HUES6 (cell line): ENCODE data around the gene JADE3.
A peak's percentile ranks its signal among the peaks of the same experiment; 100 is the strongest.
"Not testable (repeated sequence)": the region's sequence is repeated elsewhere in the genome, so short reads cannot be mapped to it uniquely, and the experiment has no call there.

Experiments used
- H3K27ac ChIP-seq: 2 replicates; pipeline ENCODE4 v1.7.0; 2013; ENCODE audit warnings: low read depth, mild to moderate bottlenecking, low read length, inconsistent platforms
- H3K27me3 ChIP-seq: 2 replicates; pipeline ENCODE4 v1.6.1; 2013; ENCODE audit warnings: low read length; ENCODE audit not compliant: control insufficient read depth, insufficient read depth
- H3K36me3 ChIP-seq: 2 replicates; pipeline ENCODE4 v1.6.1; 2013; ENCODE audit warnings: low read length; ENCODE audit not compliant: control insufficient read depth, insufficient read depth
- H3K4me1 ChIP-seq: 2 replicates; pipeline ENCODE4 v1.6.1; 2013; ENCODE audit warnings: low read length; ENCODE audit not compliant: control insufficient read depth, insufficient read depth
- H3K4me3 ChIP-seq: 2 replicates; pipeline ENCODE4 v1.5.1; 2013; ENCODE audit warnings: low read depth, low read length
- H3K9ac ChIP-seq: one replicate; pipeline ENCODE4 v1.6.1; 2013; ENCODE audit warnings: mild to moderate bottlenecking, low read length
- H3K9me3 ChIP-seq: 2 replicates; pipeline ENCODE4 v1.6.1; 2013; ENCODE audit warnings: low read depth, low read length; ENCODE audit not compliant: control insufficient read depth, insufficient read depth

JADE3 gene

DNA sequence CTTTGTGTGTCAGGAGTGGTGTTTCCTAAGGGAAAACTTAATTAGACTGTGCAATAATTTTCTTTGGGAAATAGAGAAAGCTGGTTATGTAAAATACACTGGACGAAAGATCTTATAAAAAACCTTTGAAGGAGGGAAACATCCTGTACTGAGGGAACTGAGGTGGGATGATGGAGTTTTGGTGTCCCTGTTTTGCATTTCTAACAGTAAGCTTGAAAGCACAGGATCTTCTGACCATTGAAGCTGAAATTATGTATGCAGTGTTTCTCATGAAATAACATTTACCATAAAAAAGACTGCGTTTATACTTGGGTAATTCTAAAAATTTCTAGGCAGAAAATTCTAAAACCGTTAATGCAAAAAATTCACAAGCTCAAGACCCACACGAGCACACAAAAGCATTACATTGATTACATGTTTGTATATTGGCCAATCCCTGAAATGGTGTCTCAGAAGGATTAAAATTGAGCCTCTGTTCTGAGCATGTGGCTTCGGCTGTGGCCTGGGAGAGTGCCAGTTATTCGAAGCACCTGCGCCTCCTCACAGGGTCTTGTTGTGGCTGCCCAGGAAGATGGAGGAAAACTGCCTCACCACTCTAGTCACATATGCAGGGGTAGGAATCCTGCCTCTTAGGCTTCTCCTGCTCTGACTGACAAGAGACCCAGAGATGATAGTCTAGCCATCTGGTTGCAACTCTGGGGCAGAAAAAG is 49.5 kb downstream of the JADE3 start:
- H3K27ac ChIP-seq = no peak overlapping the region
- H3K4me1 ChIP-seq = peaks cover 59% of the 10 kb centered on the region
- H3K9ac ChIP-seq = no peak overlapping the region
- H3K27me3 ChIP-seq = no peaks in the 10 kb centered on the region
- no peak overlapping the region for H3K4me3 ChIP-seq
- H3K36me3 ChIP-seq = no peaks in the 10 kb centered on the region
- H3K9me3 ChIP-seq = no peaks in the 10 kb centered on the region

DNA sequence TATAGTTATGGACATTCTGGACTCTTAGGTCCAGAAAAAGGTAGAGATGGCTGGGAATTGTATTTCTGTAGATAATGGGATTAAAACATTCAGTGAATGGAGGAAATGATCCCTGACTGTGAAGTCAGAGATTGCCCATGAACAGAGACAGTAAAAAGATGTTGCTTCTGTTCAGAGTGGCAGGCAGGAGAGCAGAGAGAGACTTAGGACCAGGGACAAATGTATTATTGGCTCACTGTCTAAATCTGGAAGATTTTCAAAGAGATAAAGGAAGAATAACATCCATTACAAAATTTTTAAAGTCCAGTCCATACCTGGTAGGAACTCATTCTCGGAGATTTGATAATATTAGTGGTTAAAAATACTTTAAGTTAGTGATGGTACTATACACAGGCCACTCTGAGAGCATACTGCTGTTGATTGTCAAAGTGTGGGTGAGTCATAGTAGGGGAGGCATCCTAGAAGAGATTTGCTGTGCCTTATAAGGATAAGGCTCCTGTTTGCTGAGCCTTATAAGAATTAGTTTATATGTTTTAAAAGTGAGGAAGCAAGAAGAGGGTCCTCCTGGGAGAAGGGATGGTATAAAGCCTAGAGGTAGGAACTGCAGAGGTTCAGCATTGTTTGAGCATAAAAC is 53.0 kb downstream of the JADE3 start:
- no peak overlapping the region for H3K9ac ChIP-seq
- H3K27ac ChIP-seq = peak overlapping the region; percentile 25; the same call in 1 of the 2 replicates
- no peaks in the 10 kb centered on the region for H3K9me3 ChIP-seq
- H3K36me3 ChIP-seq = no peaks in the 10 kb centered on the region
- H3K4me1 ChIP-seq = peaks cover 66% of the 10 kb centered on the region
- no peaks in the 10 kb centered on the region for H3K27me3 ChIP-seq
- no peak overlapping the region for H3K4me3 ChIP-seq

DNA sequence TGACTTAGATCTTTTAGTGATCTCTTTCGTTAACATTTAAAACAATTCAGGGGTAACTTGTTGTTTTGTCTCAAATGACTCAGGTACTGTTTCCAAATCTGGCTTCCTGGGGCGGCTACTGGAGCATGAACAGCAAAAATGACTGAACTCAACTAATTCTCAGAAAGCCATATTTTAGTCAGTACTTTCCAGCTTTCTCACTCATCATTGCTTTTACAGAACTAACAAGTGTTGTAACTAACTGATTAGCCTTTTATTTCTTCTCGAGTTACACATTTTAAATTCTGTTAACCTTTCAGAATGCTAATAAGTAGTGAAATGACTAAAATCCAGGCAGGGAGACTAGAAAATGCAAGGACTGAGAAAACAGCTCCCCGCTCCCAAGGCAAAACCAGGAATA is 55.3 kb downstream of the JADE3 start:
- Histone ChIP-seq H3K4me3 (no peak overlapping the region), H3K27ac (0 out of 2 replicates have a peak overlapping the region, but pooled peaks have one; percentile 40), H3K36me3 (no peaks in the 10 kb centered on the region), H3K27me3 (no peaks in the 10 kb centered on the region), H3K4me1 (peaks cover 47% of the 10 kb centered on the region), H3K9me3 (no peaks in the 10 kb centered on the region), H3K9ac (no peak overlapping the region)

DNA sequence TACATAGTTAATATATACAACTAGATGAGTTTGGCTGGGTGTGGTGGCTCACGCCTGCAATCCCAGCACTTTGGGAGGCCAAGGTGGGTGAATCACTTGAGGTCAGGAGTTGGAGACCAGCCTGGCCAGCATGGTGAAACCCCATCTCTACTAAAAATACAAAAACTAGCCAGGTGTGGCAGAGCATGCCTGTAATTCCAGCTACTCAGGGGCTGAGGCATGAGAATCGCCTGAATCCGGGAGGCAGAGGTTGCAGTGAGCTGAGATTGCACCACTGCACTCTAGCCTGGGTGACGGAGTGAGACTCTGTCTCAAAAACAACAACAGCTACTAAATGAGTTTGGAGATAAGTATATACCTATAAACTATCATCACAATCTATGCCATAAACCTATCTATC is 64.8 kb downstream of the JADE3 start:
- H3K9ac ChIP-seq = not testable (repeated sequence)

DNA sequence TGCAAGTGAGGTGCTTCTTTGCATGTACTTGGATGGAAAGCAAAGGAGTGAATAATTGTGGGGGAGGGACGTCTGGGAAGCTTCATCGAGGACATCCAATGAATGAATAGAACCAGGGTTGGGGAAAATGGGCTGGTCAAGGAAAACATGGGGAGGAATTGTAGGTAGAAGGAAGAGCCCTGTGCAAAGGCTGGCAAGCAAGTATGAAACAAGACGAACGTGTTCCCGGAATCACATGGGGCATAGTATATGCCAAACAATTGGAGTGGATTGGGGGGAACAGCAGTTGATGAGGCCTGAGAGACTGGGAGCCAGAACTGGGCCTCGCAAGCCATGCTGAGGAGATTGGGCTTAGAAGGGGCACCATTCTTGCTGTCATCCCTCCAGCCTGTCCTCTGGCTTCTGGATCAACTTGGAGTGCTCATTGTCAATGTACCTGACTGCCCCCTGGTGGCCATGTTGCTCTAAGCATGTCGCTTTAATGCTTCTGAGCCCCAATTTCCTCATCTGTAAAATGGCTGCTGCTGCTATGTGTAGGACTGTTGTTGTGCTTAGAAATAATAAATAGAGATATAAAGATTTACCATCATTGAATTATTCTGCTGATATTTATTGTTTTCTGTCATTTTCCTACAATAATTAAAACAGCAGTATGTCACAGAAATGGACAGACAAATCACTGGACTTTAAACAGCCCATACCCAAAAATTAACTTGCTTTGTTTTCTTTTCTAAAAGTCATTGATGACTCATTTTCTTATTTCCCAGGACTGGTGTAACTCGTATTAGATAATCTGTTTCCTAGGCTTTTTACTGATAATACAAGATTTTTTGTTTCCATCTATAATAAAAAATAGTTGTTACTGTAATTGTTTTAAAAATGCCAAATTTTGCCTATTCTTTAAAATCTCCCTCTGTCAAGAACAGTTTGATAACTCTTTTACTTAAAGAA is 66.4 kb downstream of the JADE3 start:
- Histone ChIP-seq H3K4me1 (peaks cover 10% of the 10 kb centered on the region; the same call in 1 of the 2 replicates), H3K4me3 (no peak overlapping the region), H3K9me3 (no peaks in the 10 kb centered on the region), H3K27me3 (no peaks in the 10 kb centered on the region), H3K9ac (no peak overlapping the region), H3K27ac (no peak overlapping the region), H3K36me3 (no peaks in the 10 kb centered on the region)

More for the DNA sequence above, 64.8 kb downstream of the JADE3 start:
- H3K4me1 ChIP-seq, H3K4me3 ChIP-seq, H3K27ac ChIP-seq, H3K27me3 ChIP-seq, H3K9me3 ChIP-seq, H3K36me3 ChIP-seq: not testable (repeated sequence)

DNA sequence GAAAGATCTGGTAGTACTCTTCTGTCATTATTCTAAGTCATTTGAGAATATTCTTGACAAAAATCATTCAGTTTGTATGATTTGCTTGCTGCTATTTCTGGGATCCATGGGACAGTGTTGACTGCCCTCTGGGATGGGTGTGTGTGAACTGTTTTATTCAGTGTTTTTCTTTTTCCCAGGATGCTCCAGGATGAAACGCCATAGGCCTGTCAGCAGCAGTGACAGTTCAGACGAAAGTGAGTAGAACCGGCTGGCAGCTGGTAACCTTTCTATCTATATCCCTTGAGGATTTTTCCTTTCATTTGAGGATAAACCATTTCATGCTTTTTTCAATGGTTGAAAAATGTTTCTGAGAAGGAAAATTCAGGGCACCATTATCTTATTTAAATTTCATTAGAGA is 72.5 kb downstream of the JADE3 start:
- Histone ChIP-seq H3K9ac (no peak overlapping the region), H3K9me3 (peaks cover 4% of the 10 kb centered on the region; the same call in 1 of the 2 replicates), H3K4me1 (peaks cover 2% of the 10 kb centered on the region; the same call in 1 of the 2 replicates), H3K27ac (no peak overlapping the region), H3K4me3 (no peak overlapping the region), H3K27me3 (no peaks in the 10 kb centered on the region), H3K36me3 (peaks cover 30% of the 10 kb centered on the region)

DNA sequence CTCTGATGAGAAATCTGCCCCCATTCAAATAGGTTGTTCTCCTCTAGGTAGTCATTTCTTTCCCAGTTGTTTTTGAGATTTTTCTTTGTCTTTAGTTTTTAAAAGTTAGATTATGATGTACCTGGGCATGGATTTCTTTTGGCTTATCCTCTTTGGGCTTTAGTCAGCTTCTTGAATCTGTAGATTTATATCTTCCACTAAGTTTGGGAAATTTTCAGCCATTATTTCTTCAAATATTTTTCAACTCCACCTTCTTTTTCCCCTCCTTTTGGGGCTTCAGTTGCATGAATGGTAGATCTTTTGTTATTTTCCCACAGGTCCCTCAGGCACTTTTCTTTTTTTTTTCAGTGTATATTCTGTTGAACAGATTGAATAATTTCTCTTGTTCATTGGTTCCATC is 77.3 kb downstream of the JADE3 start:
- Histone ChIP-seq H3K4me1 (peaks cover 14% of the 10 kb centered on the region), H3K9ac (no peak overlapping the region), H3K9me3 (peaks cover 7% of the 10 kb centered on the region; the same call in 1 of the 2 replicates), H3K27ac (no peak overlapping the region), H3K27me3 (no peaks in the 10 kb centered on the region), H3K36me3 (peaks cover 30% of the 10 kb centered on the region), H3K4me3 (no peak overlapping the region)

DNA sequence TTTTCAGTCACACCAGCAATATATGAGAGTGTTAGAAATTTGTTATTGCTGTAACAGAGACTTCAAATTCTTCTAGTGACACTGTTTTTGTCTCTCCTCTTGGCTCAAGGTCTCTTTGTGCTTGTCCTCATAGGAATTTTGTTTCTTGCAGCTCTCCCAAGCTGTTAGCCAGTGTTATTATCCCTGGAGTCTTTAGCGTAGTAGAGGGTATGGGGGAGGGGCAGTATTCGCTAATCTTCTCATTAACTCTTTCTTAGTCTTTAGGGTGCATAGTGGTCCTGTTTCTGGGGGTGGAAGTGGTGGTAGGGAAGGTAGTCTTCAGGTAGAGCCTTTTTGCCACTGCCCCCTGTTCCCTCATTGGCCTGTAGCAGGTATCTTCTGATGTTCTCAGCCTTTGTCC is 79.4 kb downstream of the JADE3 start:
- H3K4me1 ChIP-seq = peaks cover 14% of the 10 kb centered on the region
- peaks cover 18% of the 10 kb centered on the region for H3K36me3 ChIP-seq
- H3K27me3 ChIP-seq = no peaks in the 10 kb centered on the region
- no peak overlapping the region for H3K27ac ChIP-seq
- H3K9me3 ChIP-seq = peaks cover 7% of the 10 kb centered on the region; the same call in 1 of the 2 replicates
- H3K9ac ChIP-seq = no peak overlapping the region
- no peak overlapping the region; the same call in none of the 2 replicates for H3K4me3 ChIP-seq

DNA sequence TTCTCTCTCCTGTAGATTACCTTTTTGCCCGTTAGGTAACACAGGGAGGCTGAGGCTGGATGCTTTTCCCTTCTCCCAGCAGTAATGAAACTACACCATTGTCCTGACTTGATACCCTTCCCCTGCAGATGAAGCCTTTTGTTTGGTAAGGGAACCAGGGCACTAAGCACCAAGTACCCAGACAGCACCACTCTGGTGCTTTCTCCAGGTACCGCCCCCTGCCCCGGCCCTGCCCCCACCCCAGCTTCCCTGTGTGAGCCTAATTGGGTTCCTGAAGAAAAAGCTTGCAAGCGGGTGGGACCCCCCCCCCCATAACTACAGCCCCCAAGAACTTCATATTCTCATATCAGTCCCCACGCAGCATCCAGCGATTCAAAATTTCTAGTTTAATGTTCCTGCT is 79.8 kb downstream of the JADE3 start:
- H3K9me3 ChIP-seq = peaks cover 7% of the 10 kb centered on the region; the same call in 1 of the 2 replicates
- no peak overlapping the region for H3K9ac ChIP-seq
- no peaks in the 10 kb centered on the region for H3K27me3 ChIP-seq
- H3K27ac ChIP-seq = no peak overlapping the region
- H3K4me1 ChIP-seq = peaks cover 14% of the 10 kb centered on the region
- H3K4me3 ChIP-seq = no peak overlapping the region
- H3K36me3 ChIP-seq = peaks cover 14% of the 10 kb centered on the region

DNA sequence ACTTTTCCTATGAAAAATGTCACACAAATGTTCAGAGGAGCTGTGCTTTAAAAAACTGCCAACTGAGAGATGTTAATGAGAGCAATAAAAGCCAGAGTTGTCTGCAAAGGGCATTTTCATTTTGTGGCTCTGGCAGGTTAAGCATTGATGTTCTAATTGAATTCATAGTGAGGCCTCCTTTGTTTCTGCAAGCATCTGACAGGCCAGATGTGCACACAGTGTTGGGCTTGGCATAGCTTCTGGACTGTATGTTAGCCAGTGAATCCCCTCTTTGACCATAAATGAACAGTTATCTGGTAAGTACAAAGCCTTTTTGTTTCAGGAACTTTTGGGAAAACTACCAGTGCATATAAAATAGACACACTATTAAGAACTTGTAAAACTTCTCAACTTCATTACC is 81.9 kb downstream of the JADE3 start:
- Histone ChIP-seq H3K9ac (no peak overlapping the region), H3K4me1 (peaks cover 14% of the 10 kb centered on the region), H3K27me3 (no peaks in the 10 kb centered on the region), H3K27ac (no peak overlapping the region), H3K36me3 (peaks cover 14% of the 10 kb centered on the region), H3K9me3 (peaks cover 7% of the 10 kb centered on the region; the same call in 1 of the 2 replicates), H3K4me3 (no peak overlapping the region)
